Loucy (cell line): ENCODE data around the gene ERCC3.

Experiments used
- H2AFZ ChIP-seq: fragments of 200-600 bp; sonication (generic); 2 replicates; pipeline ENCODE4 v1.6.0; 2016; ENCODE audit warnings: antibody characterized with exemption, mild to moderate bottlenecking, low read length, moderate library complexity
- H3F3A ChIP-seq: fragments of 200-600 bp; 2 replicates; pipeline ENCODE4 v1.6.0; 2016; ENCODE audit warnings: antibody characterized with exemption, low read depth, mild to moderate bottlenecking
- H3K27me3 ChIP-seq: fragments of 200-600 bp; sonication (generic); 2 replicates; pipeline ENCODE4 v1.6.1; 2014; ENCODE audit warnings: low read length, mild to moderate bottlenecking; ENCODE audit not compliant: insufficient read depth, poor library complexity, severe bottlenecking
- H3K36me3 ChIP-seq: fragments of 200-600 bp; sonication (generic); 2 replicates; pipeline ENCODE4 v1.6.1; 2016; ENCODE audit warnings: low read length; ENCODE audit not compliant: insufficient read depth
- H3K4me1 ChIP-seq: fragments of 200-600 bp; sonication (generic); 2 replicates; pipeline ENCODE4 v1.5.1; 2014; ENCODE audit warnings: low read length, mild to moderate bottlenecking; ENCODE audit not compliant: insufficient read depth, poor library complexity, severe bottlenecking
- H3K4me2 ChIP-seq: fragments of 200-600 bp; sonication (generic); 2 replicates; pipeline ENCODE4 v1.6.0; 2014; ENCODE audit warnings: antibody characterized with exemption, low read length, low read depth, mild to moderate bottlenecking; ENCODE audit not compliant: poor library complexity, severe bottlenecking
- H3K4me3 ChIP-seq: fragments of 200-600 bp; sonication (generic); 2 replicates; pipeline ENCODE4 v1.5.1; 2014; ENCODE audit warnings: low read length, mild to moderate bottlenecking, mixed read lengths; ENCODE audit not compliant: poor library complexity, severe bottlenecking
- H3K79me2 ChIP-seq: fragments of 200-600 bp; sonication (generic); 2 replicates; pipeline ENCODE4 v1.6.1; 2014; ENCODE audit warnings: low read length; ENCODE audit not compliant: insufficient read depth
- H3K9ac ChIP-seq: fragments of 200-600 bp; sonication (generic); 2 replicates; pipeline ENCODE4 v1.6.0; 2014; ENCODE audit warnings: mild to moderate bottlenecking, low read depth, low read length, moderate library complexity; ENCODE audit not compliant: poor library complexity, severe bottlenecking
- H3K9me2 ChIP-seq: fragments of 200-600 bp; sonication (generic); replicated peaks from 2 replicates; pipeline ENCODE4 v1.6.1; 2016; ENCODE audit warnings: low read depth, low read length, mixed read lengths
- H3K9me3 ChIP-seq: fragments of 200-600 bp; sonication (generic); 2 replicates; pipeline ENCODE4 v1.6.1; 2014; ENCODE audit warnings: mild to moderate bottlenecking, antibody characterized with exemption, low read length, low read depth; ENCODE audit not compliant: insufficient read depth
- H4K20me1 ChIP-seq: fragments of 200-600 bp; sonication (generic); 2 replicates; pipeline ENCODE4 v1.6.0; 2014; ENCODE audit warnings: antibody characterized with exemption, low read length, mild to moderate bottlenecking; ENCODE audit not compliant: insufficient read depth, poor library complexity, severe bottlenecking
- EZH2phosphoT487 ChIP-seq: fragments of 200-600 bp; IDR thresholded peaks from 2 replicates; pipeline ENCODE4 v1.6.1; 2018; ENCODE audit warnings: antibody characterized with exemption, mild to moderate bottlenecking, moderate library complexity, borderline replicate concordance
- TF ChIP-seq, protein P1 (sequence below): fragments of 200-600 bp; sonication (generic); conservative IDR thresholded peaks from 2 replicates; pipeline ENCODE4 v1.5.1; 2014; ENCODE audit warnings: mild to moderate bottlenecking, antibody characterized with exemption, low read length

The ERCC3 gene

GRCh38 chr2:127235082-127235702 lies 58.8 kb downstream of the ERCC3 start:
- Histone ChIP-seq H4K20me1 (no peaks in the 10 kb centered on the region), H3K79me2 (no peaks in the 10 kb centered on the region), H3K9me2 (no peaks in the 10 kb centered on the region), H3K4me3 (no peak overlapping the region), H3K9ac (no peak overlapping the region), H3F3A (no peaks in the 10 kb centered on the region), H2AFZ (no peak overlapping the region), H3K4me2 (no peak overlapping the region), H3K9me3 (no peaks in the 10 kb centered on the region), H3K36me3 (no peaks in the 10 kb centered on the region), H3K27me3 (no peaks in the 10 kb centered on the region), H3K4me1 (no peaks in the 10 kb centered on the region)
- TF ChIP-seq EZH2phosphoT487 = no peak
- TF ChIP-seq, protein P1, sequence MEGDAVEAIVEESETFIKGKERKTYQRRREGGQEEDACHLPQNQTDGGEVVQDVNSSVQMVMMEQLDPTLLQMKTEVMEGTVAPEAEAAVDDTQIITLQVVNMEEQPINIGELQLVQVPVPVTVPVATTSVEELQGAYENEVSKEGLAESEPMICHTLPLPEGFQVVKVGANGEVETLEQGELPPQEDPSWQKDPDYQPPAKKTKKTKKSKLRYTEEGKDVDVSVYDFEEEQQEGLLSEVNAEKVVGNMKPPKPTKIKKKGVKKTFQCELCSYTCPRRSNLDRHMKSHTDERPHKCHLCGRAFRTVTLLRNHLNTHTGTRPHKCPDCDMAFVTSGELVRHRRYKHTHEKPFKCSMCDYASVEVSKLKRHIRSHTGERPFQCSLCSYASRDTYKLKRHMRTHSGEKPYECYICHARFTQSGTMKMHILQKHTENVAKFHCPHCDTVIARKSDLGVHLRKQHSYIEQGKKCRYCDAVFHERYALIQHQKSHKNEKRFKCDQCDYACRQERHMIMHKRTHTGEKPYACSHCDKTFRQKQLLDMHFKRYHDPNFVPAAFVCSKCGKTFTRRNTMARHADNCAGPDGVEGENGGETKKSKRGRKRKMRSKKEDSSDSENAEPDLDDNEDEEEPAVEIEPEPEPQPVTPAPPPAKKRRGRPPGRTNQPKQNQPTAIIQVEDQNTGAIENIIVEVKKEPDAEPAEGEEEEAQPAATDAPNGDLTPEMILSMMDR = no peak

DNA sequence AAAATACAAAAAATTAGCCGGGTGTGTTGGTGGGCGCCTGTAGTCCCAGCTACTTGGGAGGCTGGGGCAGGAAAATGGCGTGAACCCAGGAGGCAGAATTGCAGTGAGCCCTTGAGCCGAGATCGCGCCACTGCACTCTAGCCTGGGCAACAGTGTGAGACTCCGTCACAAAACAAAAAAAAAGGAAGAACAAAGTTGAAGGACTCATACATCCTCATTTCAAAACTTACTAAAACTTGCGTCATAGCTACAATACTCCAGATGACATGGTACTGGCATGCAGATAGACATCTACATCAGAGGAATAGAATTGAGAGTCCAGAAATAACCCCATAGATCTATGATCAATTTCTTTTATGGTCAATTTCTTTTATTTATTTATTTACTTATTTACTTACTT lies 60.2 kb downstream of the ERCC3 start:
- no peaks in the 10 kb centered on the region for H3K27me3 ChIP-seq
- no peaks in the 10 kb centered on the region for H3K4me1 ChIP-seq
- no peaks in the 10 kb centered on the region for H3K79me2 ChIP-seq
- no peak overlapping the region for H3K4me3 ChIP-seq
- no peak overlapping the region for H3K9ac ChIP-seq
- no peaks in the 10 kb centered on the region for H3F3A ChIP-seq
- H3K9me2 ChIP-seq = no peaks in the 10 kb centered on the region
- H3K4me2 ChIP-seq = no peak overlapping the region
- no peaks in the 10 kb centered on the region for H3K36me3 ChIP-seq
- H4K20me1 ChIP-seq = no peaks in the 10 kb centered on the region
- no peaks in the 10 kb centered on the region for H3K9me3 ChIP-seq
- H2AFZ ChIP-seq = no peak overlapping the region
- no peak for TF ChIP-seq EZH2phosphoT487
- TF ChIP-seq, protein P1 = no peak

GRCh38 chr2:127231130-127231865 lies 62.6 kb downstream of the ERCC3 start:
- Histone ChIP-seq H3K9me3 (no peaks in the 10 kb centered on the region), H3K27me3 (no peaks in the 10 kb centered on the region)

More at GRCh38 chr2:127231130-127231865, 62.6 kb downstream of the ERCC3 start:
- Histone ChIP-seq H4K20me1 (no peaks in the 10 kb centered on the region), H3K4me3 (no peak overlapping the region), H3K9me2 (no peaks in the 10 kb centered on the region), H2AFZ (no peak overlapping the region), H3K36me3 (no peaks in the 10 kb centered on the region), H3F3A (no peaks in the 10 kb centered on the region), H3K4me1 (no peaks in the 10 kb centered on the region), H3K9ac (no peak overlapping the region), H3K4me2 (no peak overlapping the region), H3K79me2 (no peaks in the 10 kb centered on the region)
- no peak for TF ChIP-seq EZH2phosphoT487
- TF ChIP-seq, protein P1 = no peak
